Fibroblast of upper back skin (primary cell): ENCODE data around the gene AHSG.
"Not testable (repeated sequence)": the region's sequence is repeated elsewhere in the genome, so short reads cannot be mapped to it uniquely, and the experiment has no call there.

Experiments
- DNase-seq: peaks from one replicate; pipeline ENCODE4 v3.0.0-alpha.2; 2013

Gene AHSG

GRCh38 chr3:186612721-186613636 is at the start of gene AHSG:
Gene AHSG, plus strand, starts transcription at chr3:186613060. Its CDS starts 82 bp downstream, at chr3:186613142.
- no peak for DNase-seq

GRCh38 chr3:186564586-186564985 is 48.3 kb upstream of the AHSG start:
- no peak for DNase-seq

GRCh38 chr3:186566772-186567071 is 46.1 kb upstream of the AHSG start:
- DNase-seq, result no peak

- DNase-seq, result peak; percentile 84
These were observed 45.6 kb upstream of the AHSG start, which contains the start of gene TBCCD1 for GRCh38 chr3:186567072-186567921. Gene TBCCD1, minus strand, starts transcription at chr3:186567339. Its CDS starts 3,010 bp downstream, at chr3:186564329.

GRCh38 chr3:186569361-186569760 is 43.5 kb upstream of the AHSG start:
- not testable (repeated sequence) for DNase-seq

GRCh38 chr3:186569779-186570095 is 43.1 kb upstream of the AHSG start:
- no peak for DNase-seq

- DNase-seq, result peak; percentile 100
These were observed 42.5 kb upstream of the AHSG start, which contains the start of gene DNAJB11 for GRCh38 chr3:186570096-186570940. Gene DNAJB11, plus strand, starts transcription at chr3:186570720. Its CDS starts 178 bp downstream, at chr3:186570898.

- no peak for DNase-seq
These were observed 41.8 kb upstream of the AHSG start for GRCh38 chr3:186570941-186571643.

- DNase-seq, result no peak
These were observed 41.2 kb upstream of the AHSG start for GRCh38 chr3:186571644-186572013.

GRCh38 chr3:186577521-186577920 is 35.3 kb upstream of the AHSG start:
- DNase-seq, result no peak

- no peak for DNase-seq
These were observed 32.1 kb upstream of the AHSG start for GRCh38 chr3:186580785-186581184.

GRCh38 chr3:186582541-186582940 is 30.3 kb upstream of the AHSG start:
- DNase-seq, result no peak

GRCh38 chr3:186583831-186584230 is 29.0 kb upstream of the AHSG start:
- DNase-seq, result no peak

GRCh38 chr3:186586245-186586644 is 26.6 kb upstream of the AHSG start:
- not testable (repeated sequence) for DNase-seq

GRCh38 chr3:186587183-186587582 is 25.7 kb upstream of the AHSG start:
- DNase-seq, result no peak

- no peak for DNase-seq
These were observed 24.2 kb upstream of the AHSG start for GRCh38 chr3:186588632-186589031.

GRCh38 chr3:186589121-186589520 is 23.7 kb upstream of the AHSG start:
- peak; percentile 29 for DNase-seq

- DNase-seq, result no peak
These were observed 22.8 kb upstream of the AHSG start for GRCh38 chr3:186589856-186590579.

GRCh38 chr3:186590580-186591295 is 22.1 kb upstream of the AHSG start:
- no peak for DNase-seq

- no peak for DNase-seq
These were observed 20.2 kb upstream of the AHSG start for GRCh38 chr3:186592682-186593081.

GRCh38 chr3:186593862-186594261 is 19.0 kb upstream of the AHSG start:
- DNase-seq, result no peak
